K562 (cell line): ENCODE results near the gene SHF. TPM values are rescaled to one million over a fixed set of nuclear protein-coding genes. Genes with fewer than 3 reads are reported as not detected.

Source experiments
- ATAC-seq: fragments of 200-7000 bp; cut with Tn5 transposase; 3 replicates; pipeline ENCODE4 v1.9.1; 2020; ENCODE audit warnings: moderate library complexity
- BruUV-seq: library from RNA; stranded (reverse); fragments of 400-500 nt; replicated peaks from 2 replicates; lab custom pipeline; 2021; lab: Mats Ljungman, UMichigan
- CTCF ChIA-PET: fragments of 300-600 bp; formaldehyde crosslinking; extraction: SDS; loops from one replicate; lab custom pipeline; 2021; ENCODE audit warnings: low intra/inter-chr PET ratio; lab: Yijun Ruan, JAX
- POLR2A ChIA-PET: fragments of 300-600, 350-650 bp; sonication (Branson Sonifier 250); formaldehyde crosslinking; extraction: SDS; loops from one replicate; lab custom pipeline; 2021; ENCODE audit warnings: antibody characterized with exemption, inconsistent platforms; lab: Yijun Ruan, JAX
- DNase-seq, 4 experiments: peaks; one replicate each; pipeline versions ENCODE4 v3.0.0 to v3.0.0-alpha.2; 2011 to 2018; ENCODE audit warnings: low spot score in 3 of 4, mixed read lengths in 3 of 4; ENCODE audit errors: extremely low read depth in 1 of 4
- FAIRE-seq: peaks from 2 replicates; lab custom pipeline; 2011; peaks lifted over from hg19 to GRCh38; lab: Jason Lieb, UNC
- H2AFZ ChIP-seq: 2 replicates; pipeline ENCODE4 v1.6.0; 2011; ENCODE audit warnings: low read depth, low read length, control low read depth, inconsistent platforms
- H3K27ac ChIP-seq: fragments of 200-600 bp; 3 replicates; pipeline ENCODE4 v1.8.0; 2011; ENCODE audit warnings: low read depth, mild to moderate bottlenecking, control low read depth, inconsistent platforms, low read length, moderate library complexity, mixed read lengths; ENCODE audit errors: extremely low read depth
- H3K27me3 ChIP-seq, 2 experiments: fragments of 300-600 bp in 1 of 2; 2 replicates in 1 of 2; 3 replicates in 1 of 2; pipeline versions ENCODE4 v1.6.0 to v1.8.0; 2011; ENCODE audit warnings: inconsistent platforms in 2 of 2, low read length in 2 of 2, mild to moderate bottlenecking in 1 of 2, mixed read lengths in 1 of 2, moderate library complexity in 1 of 2; ENCODE audit not compliant: control insufficient read depth in 2 of 2, insufficient read depth in 2 of 2
- H3K36me3 ChIP-seq: fragments of 300-600 bp; 3 replicates; pipeline ENCODE4 v1.8.0; 2011; ENCODE audit warnings: mild to moderate bottlenecking, low read length, inconsistent platforms; ENCODE audit not compliant: control insufficient read depth, insufficient read depth
- H3K4me1 ChIP-seq, 2 experiments: fragments of 200-600 bp in 1 of 2; replicated peaks in 1 of 2; 2 replicates in 1 of 2; 3 replicates in 1 of 2; pipeline versions ENCODE4 v1.5.1 to v1.8.0; 2011; ENCODE audit warnings: inconsistent platforms in 2 of 2, low read length in 2 of 2, mild to moderate bottlenecking in 1 of 2, mixed read lengths in 1 of 2, moderate library complexity in 1 of 2; ENCODE audit not compliant: control insufficient read depth in 2 of 2, insufficient read depth in 2 of 2
- H3K4me2 ChIP-seq: 2 replicates; pipeline ENCODE4 v1.6.1; 2011; ENCODE audit warnings: low read length, control low read depth, inconsistent platforms, mixed read lengths; ENCODE audit not compliant: insufficient read depth
- H3K4me3 ChIP-seq: fragments of 200-600 bp; sonication (generic), shearing (Covaris generic); 2 replicates; pipeline ENCODE4 v1.5.1; 2016; ENCODE audit warnings: control low read depth, inconsistent platforms
- H3K79me2 ChIP-seq: fragments of 200-600 bp; 3 replicates; pipeline ENCODE4 v1.8.0; 2011; ENCODE audit warnings: low read length, inconsistent platforms; ENCODE audit not compliant: control insufficient read depth, insufficient read depth
- H3K9ac ChIP-seq, 2 experiments: 2 replicates each; pipeline versions ENCODE4 v1.6.0 to v1.6.1; 2011; ENCODE audit warnings: low read depth in 2 of 2, low read length in 2 of 2, control low read depth in 1 of 2, inconsistent platforms in 1 of 2, mild to moderate bottlenecking in 1 of 2, mixed read lengths in 1 of 2; ENCODE audit not compliant: insufficient read depth in 1 of 2
- H3K9me1 ChIP-seq: one replicate; pipeline ENCODE4 v1.6.0; 2011; ENCODE audit warnings: inconsistent platforms, mild to moderate bottlenecking, low read length, moderate library complexity; ENCODE audit not compliant: control insufficient read depth, insufficient read depth
- H3K9me3 ChIP-seq: replicated peaks from 2 replicates; pipeline ENCODE4 v1.5.1; 2011; ENCODE audit warnings: low read depth, low read length, inconsistent platforms; ENCODE audit not compliant: control insufficient read depth, insufficient read depth
- H4K20me1 ChIP-seq: replicated peaks from 2 replicates; pipeline ENCODE4 v1.6.1; 2011; ENCODE audit warnings: low read length, inconsistent platforms, mixed read lengths; ENCODE audit not compliant: control insufficient read depth, insufficient read depth
- HEY1 ChIP-seq: fragments of 250-450 bp; sonication (Bioruptor Pico); IDR thresholded peaks from 2 replicates; pipeline ENCODE4 v1.5.0; 2020; ENCODE audit warnings: mild to moderate bottlenecking, moderate library complexity, borderline replicate concordance
- ID3 ChIP-seq, 2 experiments: fragments of 250-450 bp in 1 of 2; fragments of 450-650 bp in 1 of 2; sonication (Bioruptor Pico) in 1 of 2; IDR thresholded peaks; 2 replicates each; pipeline versions ENCODE4 v1.6.1 to v1.8.0; 2016 to 2021; ENCODE audit warnings: mild to moderate bottlenecking in 2 of 2, moderate library complexity in 2 of 2, missing compliant biosample characterization in 1 of 2, missing genetic modification characterization in 1 of 2
- MEF2A ChIP-seq: IDR thresholded peaks from 2 replicates; pipeline ENCODE4 v1.6.1; 2011; ENCODE audit warnings: low read depth, mild to moderate bottlenecking, low read length, moderate library complexity; ENCODE audit not compliant: control insufficient read depth
- MTA3 ChIP-seq: fragments of 450-650 bp; formaldehyde crosslinking; IDR thresholded peaks from 2 replicates; pipeline ENCODE4 v1.6.1; 2017; ENCODE audit warnings: mild to moderate bottlenecking, borderline replicate concordance
- NFYB ChIP-seq: IDR thresholded peaks from 2 replicates; pipeline ENCODE4 v1.6.1; 2011; ENCODE audit warnings: mild to moderate bottlenecking, moderate library complexity; ENCODE audit not compliant: insufficient read length; ENCODE audit errors: extremely low read depth
- NR0B1 ChIP-seq: fragments of 450-650 bp; IDR thresholded peaks from one replicate; pipeline ENCODE4 v1.6.1; 2018; ENCODE audit warnings: mild to moderate bottlenecking, moderate library complexity; ENCODE audit not compliant: partially characterized antibody
- POLR3A ChIP-seq: IDR thresholded peaks from 2 replicates; pipeline ENCODE4 v1.6.1; 2011; ENCODE audit warnings: borderline replicate concordance, mild to moderate bottlenecking, moderate library complexity; ENCODE audit not compliant: insufficient read length, insufficient read depth; ENCODE audit errors: extremely low read depth
- RBM25 ChIP-seq: fragments of 200-400 bp; formaldehyde crosslinking; IDR thresholded peaks from 2 replicates; pipeline ENCODE4 v1.6.1; 2018; ENCODE audit warnings: low read length, low read depth, moderate library complexity; ENCODE audit not compliant: severe bottlenecking
- SNAPC5 ChIP-seq: fragments of 250-450 bp; sonication (Bioruptor Pico); IDR thresholded peaks from 2 replicates; pipeline ENCODE4 v1.8.0; 2021; ENCODE audit warnings: moderate library complexity, mild to moderate bottlenecking, inconsistent platforms
- TRIM28 ChIP-seq: fragments of 450-650 bp; IDR thresholded peaks from 2 replicates; pipeline ENCODE4 v1.6.1; 2017
- ZBTB43 ChIP-seq: sonication (generic); formaldehyde crosslinking; IDR thresholded peaks from 2 replicates; pipeline ENCODE4 v1.8.0; 2023; ENCODE audit warnings: mild to moderate bottlenecking, missing genetic modification reagents
- ZBTB9 ChIP-seq: fragments of 450-650 bp; formaldehyde crosslinking; IDR thresholded peaks from 2 replicates; pipeline ENCODE4 v1.4.0; 2020; ENCODE audit warnings: mild to moderate bottlenecking, moderate library complexity
- ZNF253 ChIP-seq: fragments of 250-450 bp; sonication (Bioruptor Pico); conservative IDR thresholded peaks from 2 replicates; pipeline ENCODE4 v1.6.1; 2021; ENCODE audit warnings: mild to moderate bottlenecking
- ZNF282 ChIP-seq: sonication (generic); formaldehyde crosslinking; IDR thresholded peaks from 2 replicates; pipeline ENCODE4 v1.8.1; 2023; ENCODE audit warnings: missing genetic modification reagents
- ZNF717 ChIP-seq: fragments of 250-450 bp; sonication (Bioruptor Pico); IDR thresholded peaks from 2 replicates; pipeline ENCODE4 v1.5.0; 2021
- WGBS: fragments of 100-300 bp; shearing (Covaris generic); methylation state at CpG from one replicate; pipeline ENCODE4 v1.1.6; 2016; ENCODE audit warnings: low coverage, mixed read lengths; ENCODE audit not compliant: insufficient coverage; ENCODE audit errors: missing lambda C conversion rate; 5-methylcytosine and 5-hydroxymethylcytosine counted together
- in situ Hi-C: fragments of 300-500 bp; cut with MboI; formaldehyde crosslinking; loops from 4 replicates; pipeline ENCODE4 v1.15.0; 2018; ENCODE audit warnings: inconsistent platforms, mixed read lengths
- intact Hi-C: fragments of 100-400 bp; cut with micrococcal nuclease; formaldehyde crosslinking; loops from 2 replicates; pipeline ENCODE4 v1.14.2; 2022
- polyA plus RNA-seq, 8 experiments: library from polyadenylated mRNA; depleted of rRNA in 4 of 8; stranded (reverse) in 5 of 8; unstranded in 3 of 8; fragments of >200 nt; fragmentation: Nextera tagmentation in 2 of 8; fragmentation: Illumina TruSeq in 1 of 8; extraction: Ambion mirVana in 2 of 8; extraction: Trizol in 1 of 8; gene quantifications; 2 replicates each; pipeline versions ENCODE4 v1.2.1 to v1.2.3, GENCODE V29; 2011 to 2014; ENCODE audit warnings: inconsistent platforms in 1 of 8, missing spikeins in 1 of 8
- total RNA-seq, 7 experiments: library from RNA; depleted of rRNA in 6 of 7; stranded (reverse); fragments of >200 nt in 6 of 7; fragmentation: Illumina TruSeq in 2 of 7; extraction: Trizol in 2 of 7; gene quantifications; 2 replicates each; pipeline versions ENCODE4 v1.2.1 to v1.2.3, GENCODE V29; 2011 to 2021; ENCODE audit warnings: low replicate concordance in 1 of 7

SHF gene
- total and polyA plus RNA-seq, 9 of the 15 experiments (the other 6 are each of a cell fraction or from before 2014, with no cell fraction given) = 0.51 to 2.2 (median 0.85) TPM; not detected in 2

GRCh38 chr15:45230245-45230965, 42.6 kb upstream of the SHF start:
- no TSS peak for BruUV-seq
- TF ChIP-seq MEF2A (no peak), TRIM28 (no peak), HEY1 (CRISPR knock-in tag) (no peak), ZBTB9 (CRISPR knock-in tag) (no peak), POLR3A (no peak), ZNF282 (CRISPR knock-in tag) (no peak), RBM25 (no peak), ZNF717 (CRISPR knock-in tag) (no peak), ZBTB43 (no peak), ID3 (CRISPR knock-in tag; IDR thresholded peaks at IDR 0.05) (no peak), ID3 (tag; IDR thresholded peaks at IDR 0.05) (no peak), MTA3 (no peak), NFYB (no peak), ZNF253 (CRISPR knock-in tag) (no peak), NR0B1 (no peak), SNAPC5 (CRISPR knock-in tag) (no peak)

More at GRCh38 chr15:45230245-45230965, 42.6 kb upstream of the SHF start:
- Histone ChIP-seq H2AFZ (no peak overlapping the region), H3K9me3 (no peaks in the 10 kb centered on the region), H3K27me3 (0 out of 5 replicates have a peak, but pooled peaks cover 0 to 3% of the 10 kb centered on the region in 2 experiments), H3K4me3 (no peak overlapping the region), H4K20me1 (no peaks in the 10 kb centered on the region), H3K9ac (no peak overlapping the region), H3K36me3 (no peaks in the 10 kb centered on the region), H3K4me2 (no peak overlapping the region), H3K9me1 (no peaks in the 10 kb centered on the region), H3K79me2 (no peaks in the 10 kb centered on the region), H3K27ac (no peak overlapping the region), H3K4me1 (peaks cover 0 to 1% of the 10 kb centered on the region in 2 experiments; a peak in 2 of 5 replicates)
- intact Hi-C loops = no loop called here
- FAIRE-seq = no peak
- 0% methylated on average over 1 of the region's 1 CpG for WGBS
- no peak for DNase-seq
- POLR2A ChIA-PET = no interaction called here
- in situ Hi-C loops = no loop called here
- CTCF ChIA-PET = no interaction called here
- ATAC-seq = no peak
